Measurements from ENCODE around the gene NOTCH4.
A peak's percentile ranks its signal among the peaks of the same experiment; 100 is the strongest.
"Not testable (repeated sequence)": the region's sequence is repeated elsewhere in the genome, so short reads cannot be mapped to it uniquely, and the experiment has no call there.

Gene NOTCH4

GRCh38 chr6:32244946-32245398 lies 21.1 kb upstream of the NOTCH4 start (continued):
- TF ChIP-seq ZNF580 (tag by site-specific recombination; IDR thresholded peaks at IDR 0.05) (no peak), ZNF692 (tag by site-specific recombination; IDR thresholded peaks at IDR 0.05) (peak; percentile 93), ZNF660 (tag by site-specific recombination; IDR thresholded peaks at IDR 0.05) (peak; percentile 79; the same call in 1 of the 2 replicates), GLIS2 (tag by site-specific recombination; IDR thresholded peaks at IDR 0.05) (peak; percentile 85), ZNF274 (IDR thresholded peaks at IDR 0.05; ENCODE audit: low read length) (no peak), ZNF274 (tag by site-specific recombination; IDR thresholded peaks at IDR 0.05; ENCODE audit: borderline replicate concordance) (no peak), PRDM4 (tag by site-specific recombination; IDR thresholded peaks at IDR 0.05) (no peak), ZFHX2 (tag by site-specific recombination; conservative IDR thresholded peaks at IDR 0.05) (peak; percentile 87), ZNF654 (tag by site-specific recombination; IDR thresholded peaks at IDR 0.05; ENCODE audit: low read depth) (peak; percentile 95), ZNF621 (tag by site-specific recombination; IDR thresholded peaks at IDR 0.05) (no peak), ZNF18 (tag by site-specific recombination; IDR thresholded peaks at IDR 0.05) (no peak)

GRCh38 chr6:32244270-32244669 lies 20.4 kb upstream of the NOTCH4 start:
- CTCF ChIA-PET, result interaction anchor here (0.5 to 4.6 kb wide), 27 partner anchors 10 to 672 kb away, joined by 3 to 60 read pairs (median 4); partner anchors contain the start of gene GPSM3
- Histone ChIP-seq H3K4me1 (ENCODE audit: control insufficient read depth, insufficient read depth, low read length) (no peaks in the 10 kb centered on the region), H3K36me3 (ENCODE audit: control insufficient read depth in 2 of 2, insufficient read depth in 1 of 2, low read length in 2 of 2) (no peaks in the 10 kb centered on the region), H3K4me3 (ENCODE audit: low read depth, low read length) (no peak overlapping the region), H3K27ac (ENCODE audit: extremely low read depth, low read depth, low read length) (no peak overlapping the region), H3K9me3 (ENCODE audit: control insufficient read depth, insufficient read depth, low read depth, low read length) (no peaks in the 10 kb centered on the region)
- TF ChIP-seq ZNF544 (tag by site-specific recombination; IDR thresholded peaks at IDR 0.05), result no peak
- 0 out of 2 replicates have a peak, but pooled peaks have one; percentile 18 for TF ChIP-seq SCRT2 (tag by site-specific recombination; IDR thresholded peaks at IDR 0.05)
- POLR2A ChIA-PET, result interaction anchor here (1.4 kb wide), 1 partner anchor 127 kb away, joined by 3 read pairs; no protein-coding TSS in a partner anchor

GRCh38 chr6:32242318-32242813 lies 18.5 kb upstream of the NOTCH4 start:
- TF ChIP-seq ZBTB26 (tag by site-specific recombination; optimal IDR thresholded peaks at IDR 0.05), result peak; percentile 10
- TF ChIP-seq ZNF366 (tag by site-specific recombination; conservative IDR thresholded peaks at IDR 0.05), result peak; percentile 98
- H3K4me1 ChIP-seq (ENCODE audit: control insufficient read depth, insufficient read depth, low read length); H3K36me3 ChIP-seq (ENCODE audit: control insufficient read depth in 2 of 2, insufficient read depth in 1 of 2, low read length in 2 of 2); H3K27ac ChIP-seq (ENCODE audit: extremely low read depth, low read depth, low read length); H3K4me3 ChIP-seq (ENCODE audit: low read depth, low read length); H3K9me3 ChIP-seq (ENCODE audit: control insufficient read depth, insufficient read depth, low read depth, low read length); POLR2A ChIA-PET: not testable (repeated sequence)
- CTCF ChIA-PET, result interaction anchor here (0.5 to 0.6 kb wide), 2 partner anchors 13 to 696 kb away, joined by 3 read pairs; partner anchors contain the start of gene ATP6V1G2

Measured in HEK293 (cell line).